AG09309 (cell line): ENCODE results near the gene CD247.

ENCODE experiments used
- DNase-seq: peaks from one replicate; pipeline ENCODE4 v3.0.0-alpha.2; 2010; ENCODE audit warnings: low read depth
- H3K4me3 ChIP-seq: 2 replicates; pipeline ENCODE4 v1.5.1; 2011; ENCODE audit warnings: mild to moderate bottlenecking, low read depth, low read length, moderate library complexity; ENCODE audit not compliant: control insufficient read depth
- CTCF ChIP-seq: IDR thresholded peaks from 2 replicates; pipeline ENCODE4 v1.5.1; 2011; ENCODE audit warnings: mild to moderate bottlenecking, low read depth, low read length, inconsistent platforms; ENCODE audit not compliant: insufficient read depth, control insufficient read depth; ENCODE audit errors: missing control alignments

The CD247 gene

GRCh38 chr1:167491586-167492461 is 26.5 kb downstream of the CD247 start:
- DNase-seq = no peak
- no peak overlapping the region for H3K4me3 ChIP-seq
- TF ChIP-seq CTCF = no peak

- no peak for TF ChIP-seq CTCF
- H3K4me3 ChIP-seq = no peak overlapping the region
- no peak for DNase-seq
Measured at GRCh38 chr1:167490765-167491164, 27.6 kb downstream of the CD247 start.

GRCh38 chr1:167489571-167490340 is 28.6 kb downstream of the CD247 start:
- DNase-seq = no peak
- no peak for TF ChIP-seq CTCF
- H3K4me3 ChIP-seq = no peak overlapping the region

- no peak overlapping the region for H3K4me3 ChIP-seq
- no peak for DNase-seq
- TF ChIP-seq CTCF = no peak
Measured at GRCh38 chr1:167488786-167489185, 29.5 kb downstream of the CD247 start.

- no peak for DNase-seq
- no peak overlapping the region for H3K4me3 ChIP-seq
- TF ChIP-seq CTCF = no peak
Measured at GRCh38 chr1:167487614-167488013, 30.7 kb downstream of the CD247 start.

- no peak overlapping the region for H3K4me3 ChIP-seq
- no peak for TF ChIP-seq CTCF
- DNase-seq = no peak
Measured at GRCh38 chr1:167486090-167486824, 32.1 kb downstream of the CD247 start.
